Measurements from ENCODE around the gene SOWAHC. TPM values are rescaled to one million over a fixed set of nuclear protein-coding genes. Genes with fewer than 3 reads are reported as not detected.

Gene SOWAHC
- total RNA-seq, 4 donors from 2014 or later = 40.6 to 99.5 (median 57.3) TPM

DNA sequence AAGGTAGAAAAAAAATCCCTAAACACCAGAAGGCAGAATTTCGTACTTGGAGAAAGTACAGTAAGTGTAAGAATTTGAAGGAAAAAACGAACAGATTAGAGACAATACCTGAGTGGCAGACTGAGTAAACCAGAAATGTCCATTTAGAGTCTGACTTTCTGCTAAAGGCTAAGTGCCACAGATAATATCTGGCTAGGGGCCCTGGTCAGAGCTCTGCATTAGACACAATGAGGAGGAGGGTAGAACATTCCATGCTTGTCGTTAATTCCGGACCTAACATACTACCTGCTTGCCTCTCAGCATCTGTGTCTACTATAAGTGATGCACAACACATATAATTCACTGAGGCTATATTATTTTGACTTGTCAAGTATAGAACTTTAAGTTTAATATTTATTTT, 18.5 kb upstream of the SOWAHC start:
- no peak for DNase-seq
- in situ Hi-C loops (cut with MboI; ENCODE audit: low pct_ligation_motif_present in 1 of 4, low pct_unique_long_range_greater_than_20kb in 1 of 4, low sequenced_read_pairs in 3 of 4) = no loop called here
- 87 to 91% methylated on average over 4 of the region's 4 CpGs for WGBS, 2 donors (ENCODE audit: low coverage in 1 of 2)

GRCh38 chr2:109597283-109597682, 16.9 kb upstream of the SOWAHC start:
- Histone ChIP-seq H3K4me3 (no peak overlapping the region), H3K27me3 (no peaks in the 10 kb centered on the region), H3K4me1 (peaks cover 0 to 13% (median 7%) of the 10 kb centered on the region in 4 donors), H3K36me3 (no peaks in the 10 kb centered on the region), H3K9me3 (no peaks in the 10 kb centered on the region), H3K27ac (no peak overlapping the region)
- no peak for DNase-seq
- in situ Hi-C loops (cut with MboI; ENCODE audit: low pct_ligation_motif_present in 1 of 4, low pct_unique_long_range_greater_than_20kb in 1 of 4, low sequenced_read_pairs in 3 of 4) = no loop called here
- 78 to 86% methylated on average over 2 to 3 of the region's 3 CpGs for WGBS, 2 donors (ENCODE audit: low coverage in 1 of 2)
- TF ChIP-seq POLR2A (IDR thresholded peaks at IDR 0.05) = no peak
- intact Hi-C loops (cut with DNase I; ENCODE audit: low total_unique reads) = no loop called here

More for the DNA sequence above, 18.5 kb upstream of the SOWAHC start:
- no peaks in the 10 kb centered on the region for H3K9me3 ChIP-seq
- no peaks in the 10 kb centered on the region for H3K4me1 ChIP-seq
- H3K36me3 ChIP-seq = no peaks in the 10 kb centered on the region
- TF ChIP-seq POLR2A (IDR thresholded peaks at IDR 0.05) = no peak
- no peak for TF ChIP-seq EP300 (IDR thresholded peaks at IDR 0.05; ENCODE audit: low read depth)
- no peak for TF ChIP-seq POLR2AphosphoS5 (IDR thresholded peaks at IDR 0.05)
- no peak for TF ChIP-seq CTCF (IDR thresholded peaks at IDR 0.05)
- H3K27me3 ChIP-seq = no peaks in the 10 kb centered on the region
- intact Hi-C loops (cut with DNase I; ENCODE audit: low total_unique reads) = no loop called here
- no peak overlapping the region for H3K27ac ChIP-seq
- no peak overlapping the region for H3K4me3 ChIP-seq

DNA sequence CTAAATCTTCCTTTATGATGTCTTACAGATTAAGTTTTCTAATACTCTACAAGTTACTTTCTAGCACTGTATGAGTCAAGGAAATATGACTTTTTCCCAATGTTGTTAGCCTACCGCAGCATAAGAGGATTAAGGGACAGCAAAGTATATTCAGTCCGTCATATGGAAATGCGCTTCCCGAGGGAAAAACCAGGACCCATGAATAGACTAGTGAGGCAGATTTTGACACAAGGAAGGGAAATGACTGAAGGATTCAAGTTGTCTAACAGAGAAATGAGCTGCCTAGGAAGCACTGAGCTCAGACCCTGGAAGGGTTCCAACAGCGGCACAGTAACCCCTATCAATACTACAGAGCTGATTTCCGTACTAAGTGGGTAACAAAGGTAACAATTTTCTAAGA, 12.4 kb upstream of the SOWAHC start:
- DNase-seq = peak; percentile 23
- in situ Hi-C loops (cut with MboI; ENCODE audit: low pct_ligation_motif_present in 1 of 4, low pct_unique_long_range_greater_than_20kb in 1 of 4, low sequenced_read_pairs in 3 of 4) (no loop called here), intact Hi-C loops (cut with DNase I; ENCODE audit: low total_unique reads) (no loop called here)
- Histone ChIP-seq H3K9me3 (no peaks in the 10 kb centered on the region), H3K27ac (no peak overlapping the region), H3K36me3 (no peaks in the 10 kb centered on the region), H3K4me3 (no peak overlapping the region), H3K27me3 (no peaks in the 10 kb centered on the region), H3K4me1 (peaks cover 0 to 18% (median 10%) of the 10 kb centered on the region in 4 donors)
- TF ChIP-seq CTCF (IDR thresholded peaks at IDR 0.05) (no peak), EP300 (IDR thresholded peaks at IDR 0.05; ENCODE audit: low read depth) (no peak), POLR2A (IDR thresholded peaks at IDR 0.05) (no peak), POLR2AphosphoS5 (IDR thresholded peaks at IDR 0.05) (no peak)
- 51 to 57% methylated on average over 4 to 6 of the region's 6 CpGs for WGBS, 2 donors (ENCODE audit: low coverage in 1 of 2)

DNA sequence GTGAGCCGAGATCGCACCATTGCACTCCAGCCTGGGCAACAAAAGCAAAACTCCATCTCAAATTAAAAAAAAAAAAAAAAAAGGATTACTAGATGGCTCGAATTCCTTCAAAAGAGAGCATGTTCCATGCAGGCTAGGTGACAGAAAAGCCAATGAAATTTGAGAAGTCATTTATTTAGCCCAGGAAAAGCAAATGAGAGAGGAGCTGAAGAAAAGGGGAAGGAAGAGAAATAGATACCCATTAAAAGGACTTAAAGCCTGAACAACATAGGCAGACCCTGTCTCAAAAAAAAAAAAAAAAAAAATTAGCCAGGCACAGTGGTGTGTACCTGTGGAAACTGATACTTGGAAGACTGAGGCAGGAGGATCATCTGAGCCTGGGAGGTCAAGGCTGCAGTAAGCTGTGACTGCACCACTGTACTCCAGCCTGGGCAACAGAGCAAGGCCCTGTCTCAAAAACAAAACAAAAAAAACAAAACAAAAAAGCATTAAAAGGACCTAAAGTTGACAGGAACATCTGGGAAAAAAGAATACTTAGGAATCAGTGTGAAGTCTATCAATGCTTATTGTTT, 11.5 kb upstream of the SOWAHC start:
- H3K4me3 ChIP-seq = no peak overlapping the region
- H3K9me3 ChIP-seq = no peaks in the 10 kb centered on the region
- no peak for DNase-seq
- no peaks in the 10 kb centered on the region for H3K27me3 ChIP-seq
- intact Hi-C loops (cut with DNase I; ENCODE audit: low total_unique reads) = no loop called here
- no peak overlapping the region for H3K27ac ChIP-seq
- H3K4me1 ChIP-seq = peaks cover 0 to 22% (median 11%) of the 10 kb centered on the region in 4 donors
- in situ Hi-C loops (cut with MboI; ENCODE audit: low pct_ligation_motif_present in 1 of 4, low pct_unique_long_range_greater_than_20kb in 1 of 4, low sequenced_read_pairs in 3 of 4) = no loop called here
- 85 to 95% methylated on average over 2 to 3 of the region's 3 CpGs for WGBS, 2 donors (ENCODE audit: low coverage in 1 of 2)
- H3K36me3 ChIP-seq = no peaks in the 10 kb centered on the region
- no peak for TF ChIP-seq EP300 (IDR thresholded peaks at IDR 0.05; ENCODE audit: low read depth)
- TF ChIP-seq POLR2AphosphoS5 (IDR thresholded peaks at IDR 0.05) = no peak
- TF ChIP-seq CTCF (IDR thresholded peaks at IDR 0.05) = no peak

DNA sequence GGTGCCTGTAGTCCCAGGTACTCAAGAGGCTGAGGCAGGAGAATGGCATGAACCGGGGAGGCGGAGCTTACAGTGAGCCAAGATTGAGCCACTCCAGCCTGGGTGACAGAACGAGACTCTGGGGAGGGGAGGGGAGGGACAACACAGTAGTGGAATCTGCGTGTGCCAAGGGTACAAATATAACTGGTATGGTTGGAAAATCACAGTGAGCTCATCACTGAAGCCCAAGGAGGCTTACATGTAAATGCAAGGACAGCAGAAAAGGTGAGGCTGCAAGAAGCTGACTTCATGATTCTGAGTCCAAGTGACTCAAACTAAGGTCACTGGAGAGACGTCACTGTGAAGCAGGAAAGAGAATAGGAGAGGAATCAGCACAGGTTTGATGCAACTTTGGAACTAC, 9.6 kb upstream of the SOWAHC start:
- Histone ChIP-seq H3K27me3 (no peaks in the 10 kb centered on the region), H3K9me3 (no peaks in the 10 kb centered on the region), H3K4me3 (no peak overlapping the region), H3K4me1 (peaks cover 4 to 30% (median 12%) of the 10 kb centered on the region in 4 donors), H3K27ac (no peak overlapping the region), H3K36me3 (no peaks in the 10 kb centered on the region)
- WGBS, 2 donors (ENCODE audit: low coverage in 1 of 2) = 63 to 80% methylated on average over 5 of the region's 5 CpGs
- DNase-seq = no peak
- in situ Hi-C loops (cut with MboI; ENCODE audit: low pct_ligation_motif_present in 1 of 4, low pct_unique_long_range_greater_than_20kb in 1 of 4, low sequenced_read_pairs in 3 of 4) (no loop called here), intact Hi-C loops (cut with DNase I; ENCODE audit: low total_unique reads) (no loop called here)
- TF ChIP-seq EP300 (IDR thresholded peaks at IDR 0.05; ENCODE audit: low read depth) (no peak), CTCF (IDR thresholded peaks at IDR 0.05) (no peak), POLR2AphosphoS5 (IDR thresholded peaks at IDR 0.05) (no peak), POLR2A (IDR thresholded peaks at IDR 0.05) (no peak)
